OCI-M2 (cell line): ENCODE data around the gene GBA3.

Experiments used
- DNase-seq: peaks from one replicate; lab custom pipeline; 2025; ENCODE audit not compliant: unreplicated experiment; lab: John Stamatoyannopoulos, UW

The GBA3 gene

GRCh38 chr4:22695029-22695428, 2.3 kb downstream of the GBA3 start:
- DNase-seq = no peak

DNA sequence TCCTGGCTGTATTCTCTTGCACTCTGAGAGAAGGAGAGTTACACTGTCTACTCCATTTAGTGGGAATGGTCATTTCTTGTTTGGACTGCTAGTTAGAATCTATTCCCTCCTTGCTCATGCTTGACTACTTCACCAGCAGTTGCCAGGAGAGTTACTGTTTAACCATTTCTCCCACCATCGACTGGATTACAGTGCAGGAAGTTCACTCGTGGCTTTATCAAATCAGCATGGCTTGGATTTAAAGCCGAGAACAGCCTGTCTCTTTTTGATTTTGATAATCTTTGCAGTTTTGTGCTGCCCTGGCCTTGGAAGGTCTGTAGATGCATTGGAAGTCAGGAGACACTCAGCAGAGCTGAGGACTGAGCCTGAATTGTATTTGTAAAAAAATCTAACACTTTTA, 3.2 kb downstream of the GBA3 start:
- DNase-seq = no peak

- DNase-seq = no peak
Observed at GRCh38 chr4:22703912-22704311, 11.2 kb downstream of the GBA3 start.

GRCh38 chr4:22707390-22707789, 14.7 kb downstream of the GBA3 start:
- DNase-seq = no peak

- DNase-seq = no peak
Observed at GRCh38 chr4:22708961-22709360, 16.2 kb downstream of the GBA3 start.

GRCh38 chr4:22712105-22712504, 19.4 kb downstream of the GBA3 start:
- no peak for DNase-seq

DNA sequence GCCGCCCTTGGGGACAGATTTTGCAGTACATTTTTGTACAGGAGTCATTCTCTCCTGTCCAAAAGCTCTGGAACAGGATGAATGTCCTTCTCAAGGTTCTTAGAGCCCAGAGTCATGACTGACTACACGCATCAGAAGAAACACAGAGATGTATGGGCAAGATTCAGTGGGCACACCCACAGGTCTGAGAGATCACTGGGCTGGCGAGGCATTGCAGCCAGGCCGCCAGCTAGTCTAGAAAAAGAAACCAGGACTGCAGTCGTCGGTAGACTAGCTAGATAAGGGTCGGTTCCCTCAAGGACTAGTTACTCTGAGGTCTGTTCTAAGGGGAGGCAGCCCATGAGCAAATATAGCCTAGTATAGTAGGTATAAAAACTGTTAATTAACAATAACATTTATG, 19.8 kb downstream of the GBA3 start:
- no peak for DNase-seq

DNA sequence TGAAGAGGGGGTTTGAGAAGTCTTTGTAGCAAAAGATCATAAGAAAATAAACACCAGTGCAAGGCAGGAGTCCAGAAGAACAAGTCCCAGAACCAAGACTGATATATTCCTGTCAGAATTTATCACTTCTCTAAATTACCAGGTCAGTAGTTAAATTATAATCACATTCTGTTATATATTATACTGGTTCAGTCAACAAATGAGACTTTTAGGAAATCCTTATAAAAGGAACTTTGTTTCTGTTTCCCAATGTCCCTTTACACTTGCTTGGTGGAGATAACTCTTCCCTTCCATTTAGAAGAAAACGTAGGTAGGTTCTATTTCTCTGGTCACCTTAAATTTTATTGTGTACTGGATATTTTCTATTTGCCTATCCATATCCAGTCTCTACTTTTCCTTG, 21.1 kb downstream of the GBA3 start:
- no peak for DNase-seq

DNA sequence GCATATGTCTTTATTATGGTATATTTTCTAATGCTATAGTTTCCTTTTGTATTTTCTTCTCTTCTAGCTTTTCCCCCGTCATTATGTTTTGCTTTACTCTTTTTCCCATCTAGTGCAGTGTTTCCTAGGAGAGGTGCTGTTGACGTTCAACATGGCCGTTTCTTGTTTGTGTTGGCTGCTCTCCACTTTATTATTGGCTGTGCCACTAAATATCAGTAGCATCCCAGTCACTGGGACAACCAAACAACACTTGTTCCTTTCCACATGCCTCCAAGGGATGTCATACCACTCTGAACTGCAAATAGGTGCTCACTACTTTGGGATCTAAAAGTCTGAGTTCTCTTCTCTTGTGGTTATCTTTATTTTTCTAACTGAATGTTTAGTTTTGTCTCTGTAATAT, 26.5 kb downstream of the GBA3 start:
- no peak for DNase-seq

GRCh38 chr4:22720091-22720490, 27.4 kb downstream of the GBA3 start:
- no peak for DNase-seq

- no peak for DNase-seq
Observed at GRCh38 chr4:22721204-22721603, 28.5 kb downstream of the GBA3 start.

DNA sequence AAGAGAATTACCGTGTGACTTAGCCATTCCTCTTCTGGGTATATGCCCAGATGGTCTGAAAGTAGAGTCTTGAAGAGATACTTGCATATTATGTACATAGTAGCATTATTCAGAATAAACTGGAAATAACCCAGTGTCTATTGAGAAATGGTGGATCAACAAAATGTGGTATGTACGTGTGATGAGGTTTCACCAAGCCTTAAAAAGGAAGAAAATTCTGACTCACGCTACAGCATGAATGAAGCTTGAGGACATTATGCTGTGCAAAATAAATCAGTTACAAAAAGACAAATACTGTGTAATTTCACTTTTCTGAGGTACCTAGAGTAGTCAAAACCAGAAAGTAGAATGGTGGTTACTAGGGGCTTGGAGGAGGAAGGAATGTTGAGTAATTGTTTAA, 37.3 kb downstream of the GBA3 start:
- DNase-seq = no peak

DNA sequence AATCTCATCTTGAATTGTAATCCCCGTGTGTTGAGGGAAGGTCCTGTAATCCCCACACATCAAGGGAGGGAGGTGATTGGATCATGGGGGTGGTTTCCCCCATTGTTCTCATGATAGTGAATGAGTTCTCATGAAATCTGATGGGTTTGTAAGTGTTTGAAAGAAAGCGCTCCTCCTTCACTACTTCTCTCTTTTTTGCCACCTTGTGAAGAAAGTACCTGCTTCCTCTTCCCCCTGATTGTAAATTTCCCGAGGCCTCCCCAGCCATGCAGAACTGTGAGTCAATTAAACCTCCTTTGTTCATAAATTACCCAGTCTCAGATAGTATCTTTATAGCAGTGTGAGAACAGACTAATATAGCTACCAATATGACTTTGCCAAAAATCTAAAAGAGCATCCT, 41.1 kb downstream of the GBA3 start:
- DNase-seq = no peak

- DNase-seq = no peak
Observed at GRCh38 chr4:22736912-22737311, 44.2 kb downstream of the GBA3 start.

GRCh38 chr4:22739968-22740367, 47.2 kb downstream of the GBA3 start:
- no peak for DNase-seq

DNA sequence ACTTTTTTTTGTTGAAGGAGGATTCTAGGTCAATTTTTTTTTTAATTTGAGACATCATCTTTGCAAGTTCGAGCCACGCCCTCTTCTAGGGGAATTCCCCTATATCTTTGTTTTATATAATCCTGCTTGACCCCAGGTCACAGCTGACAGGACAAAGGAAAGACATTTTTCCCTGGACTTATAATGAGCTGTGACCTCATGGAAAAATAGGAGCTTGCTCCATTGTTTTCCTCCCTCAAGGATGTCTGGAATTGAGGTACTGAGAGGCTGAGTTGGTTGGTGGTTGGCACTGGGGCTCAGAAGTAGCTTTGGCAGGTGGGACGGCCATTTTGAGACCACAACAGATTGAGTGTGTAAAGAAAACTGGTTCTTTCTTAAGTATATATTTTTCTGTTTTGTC, 49.0 kb downstream of the GBA3 start:
- DNase-seq = no peak

DNA sequence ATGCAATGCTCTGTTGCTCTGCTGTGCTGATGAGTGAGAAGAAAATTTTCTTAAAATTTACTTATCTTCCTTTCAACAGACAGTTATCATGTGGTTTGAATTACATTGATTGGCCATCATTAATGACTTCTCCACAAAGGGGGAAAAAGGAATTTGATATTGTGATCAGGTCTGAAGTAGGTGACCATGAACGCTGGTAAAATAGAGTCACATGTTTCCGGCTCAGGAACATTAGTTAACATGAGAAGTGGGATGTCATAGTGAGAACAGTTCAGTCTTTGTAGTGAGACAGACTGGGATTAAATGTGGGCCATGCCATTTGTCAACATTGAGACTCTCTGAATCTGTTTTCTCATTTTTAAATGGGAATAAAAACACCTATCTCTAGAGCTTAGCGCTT, 50.6 kb downstream of the GBA3 start:
- no peak for DNase-seq

DNA sequence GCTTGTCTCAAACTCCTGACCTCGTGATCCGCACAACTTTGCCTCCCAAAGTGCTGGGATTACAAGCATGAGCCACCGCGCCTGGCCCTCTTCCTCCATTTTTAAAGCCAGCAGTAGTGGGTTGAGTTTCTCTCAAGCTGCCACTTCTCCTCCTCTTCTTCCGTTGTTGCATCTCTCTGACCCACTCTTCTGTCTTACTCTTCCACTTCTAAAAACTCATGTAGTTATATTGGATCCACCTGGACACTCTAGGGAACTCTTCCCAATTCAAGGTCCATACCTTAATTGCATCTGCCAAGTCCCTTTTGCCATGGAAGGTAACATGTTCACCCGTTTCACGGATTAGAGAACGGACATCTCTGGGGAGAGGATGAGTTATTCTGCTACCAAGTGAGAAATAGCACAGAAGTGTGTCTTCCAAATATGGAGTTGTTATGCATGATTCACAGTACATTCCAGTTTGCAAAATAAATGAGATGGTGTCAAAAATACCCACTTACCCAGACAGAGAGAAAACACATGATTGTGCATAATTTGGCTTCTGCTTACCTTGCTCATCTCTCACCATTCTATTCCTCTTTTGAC, 51.8 kb downstream of the GBA3 start:
- DNase-seq = no peak

- no peak for DNase-seq
Observed at GRCh38 chr4:22745234-22745633, 52.5 kb downstream of the GBA3 start.

- DNase-seq = no peak
Observed at GRCh38 chr4:22754116-22754515, 61.4 kb downstream of the GBA3 start.

DNA sequence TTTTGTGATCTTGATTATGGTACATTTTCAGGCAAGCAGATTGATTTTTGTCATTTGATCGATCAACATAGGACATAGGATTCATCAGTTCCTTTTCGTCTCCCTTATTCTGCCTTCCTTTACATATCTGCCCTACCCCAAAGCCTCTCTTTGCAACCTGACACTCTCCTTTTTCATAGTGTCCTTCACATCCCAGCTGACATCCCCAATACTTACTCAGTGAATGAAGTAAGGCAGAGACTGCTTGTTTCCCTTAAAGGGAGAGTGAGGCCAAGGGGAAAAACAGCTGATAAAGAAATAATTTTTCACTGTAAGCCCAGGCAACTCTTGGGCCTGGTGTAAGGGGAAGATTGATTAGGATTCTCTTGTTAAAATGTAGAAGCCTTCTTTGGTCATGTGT, 69.8 kb downstream of the GBA3 start:
- no peak for DNase-seq

- DNase-seq = no peak
Observed at GRCh38 chr4:22764183-22764582, 71.4 kb downstream of the GBA3 start.

DNA sequence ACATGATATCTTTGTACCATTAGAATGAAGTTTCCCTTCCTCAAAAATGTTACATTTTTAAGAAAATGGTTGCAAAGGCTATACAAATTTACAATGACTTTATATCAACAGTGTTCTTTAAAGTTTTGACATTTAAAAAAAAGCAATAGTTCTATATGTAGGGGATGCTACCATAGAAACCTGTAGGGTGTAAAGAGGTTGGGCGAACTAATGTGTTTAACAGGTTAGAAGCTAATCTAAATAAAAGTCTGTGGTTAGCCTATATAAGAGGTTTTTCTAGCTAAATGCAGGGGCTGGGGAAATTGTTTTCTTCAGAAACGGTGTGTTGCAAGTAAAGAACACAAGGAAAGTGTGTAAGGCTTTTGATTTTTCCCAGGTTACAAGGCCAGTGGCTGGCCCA, 73.3 kb downstream of the GBA3 start:
- no peak for DNase-seq
